Activated T-cell treated with anti-CD3 and anti-CD28 coated beads, Interleukin-2, amount 50 U/mL, for 24 hours (primary cell): Measurements from ENCODE around the gene EIF2AK3.
A peak's percentile ranks its signal among the peaks of the same experiment; 100 is the strongest.
"Not testable (repeated sequence)": the region's sequence is repeated elsewhere in the genome, so short reads cannot be mapped to it uniquely, and the experiment has no call there.

ENCODE experiments used
- DNase-seq: peaks from one replicate; pipeline ENCODE4 v3.0.0-alpha.2; 2020
- H3K27ac Mint-ChIP-seq: 2 replicates; pipeline ENCODE4 v1.8.0; 2020; ENCODE audit warnings: mild to moderate bottlenecking, mixed read lengths
- H3K27me3 Mint-ChIP-seq: 2 replicates; pipeline ENCODE4 v1.8.0; 2020; ENCODE audit warnings: mixed read lengths
- H3K36me3 Mint-ChIP-seq: 2 replicates; pipeline ENCODE4 v1.8.0; 2020; ENCODE audit warnings: low read depth, mixed read lengths
- H3K4me1 Mint-ChIP-seq: 2 replicates; pipeline ENCODE4 v1.8.0; 2020; ENCODE audit warnings: low read depth, mixed read lengths
- H3K4me3 Mint-ChIP-seq: 2 replicates; pipeline ENCODE4 v1.8.0; 2020; ENCODE audit warnings: mild to moderate bottlenecking, moderate library complexity, mixed read lengths
- H3K9me3 Mint-ChIP-seq: 2 replicates; pipeline ENCODE4 v1.8.0; 2020; ENCODE audit warnings: mixed read lengths

EIF2AK3 gene

GRCh38 chr2:88651646-88652045, 24.4 kb upstream of the EIF2AK3 start:
- Mint-ChIP-seq H3K36me3 (no peaks in the 10 kb centered on the region), H3K27ac (no peak overlapping the region), H3K9me3 (no peaks in the 10 kb centered on the region), H3K4me3 (no peak overlapping the region), H3K27me3 (no peaks in the 10 kb centered on the region), H3K4me1 (no peaks in the 10 kb centered on the region)
- no peak for DNase-seq

DNA sequence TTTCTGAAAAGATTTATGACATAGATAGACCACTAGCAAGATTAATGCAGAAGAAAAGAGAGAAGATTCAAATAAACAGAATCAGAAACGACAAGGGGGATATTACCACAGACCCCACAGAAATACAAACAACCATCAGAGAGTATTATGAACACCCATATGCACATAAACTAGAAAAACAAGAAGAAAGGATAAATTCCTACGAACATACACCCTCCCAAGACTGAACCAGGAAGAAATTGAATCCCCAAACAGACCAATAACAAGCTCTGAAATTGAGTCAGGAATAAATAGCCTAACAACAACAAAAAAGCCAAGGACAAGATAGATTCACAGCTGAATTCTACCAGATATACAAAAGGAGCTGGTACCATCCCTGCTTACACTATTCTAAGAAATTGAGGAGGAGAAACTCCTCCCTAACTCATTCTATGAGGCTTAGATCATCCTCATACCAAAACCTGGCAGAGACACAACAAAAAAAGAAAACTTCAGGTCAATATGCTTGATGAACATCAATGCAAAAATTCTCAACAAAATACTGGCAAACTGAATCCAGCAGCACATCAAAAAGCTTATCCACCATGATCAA, 18.1 kb upstream of the EIF2AK3 start:
- H3K36me3 Mint-ChIP-seq, H3K27ac Mint-ChIP-seq, H3K4me3 Mint-ChIP-seq, H3K9me3 Mint-ChIP-seq, H3K27me3 Mint-ChIP-seq, DNase-seq: not testable (repeated sequence)
- H3K4me1 Mint-ChIP-seq: peaks cover 14% of the 10 kb centered on the region

GRCh38 chr2:88642278-88642677, 15.0 kb upstream of the EIF2AK3 start:
- H3K36me3 Mint-ChIP-seq: no peaks in the 10 kb centered on the region
- H3K4me1 Mint-ChIP-seq: peaks cover 44% of the 10 kb centered on the region
- no peaks in the 10 kb centered on the region for H3K9me3 Mint-ChIP-seq
- DNase-seq: no peak
- no peak overlapping the region for H3K27ac Mint-ChIP-seq
- peaks cover 5% of the 10 kb centered on the region for H3K27me3 Mint-ChIP-seq
- no peak overlapping the region for H3K4me3 Mint-ChIP-seq

- no peak overlapping the region for H3K4me3 Mint-ChIP-seq
- H3K9me3 Mint-ChIP-seq: no peaks in the 10 kb centered on the region
- peaks cover 46% of the 10 kb centered on the region for H3K4me1 Mint-ChIP-seq
- peaks cover 8% of the 10 kb centered on the region for H3K27me3 Mint-ChIP-seq
- DNase-seq: no peak
- no peak overlapping the region for H3K27ac Mint-ChIP-seq
- no peaks in the 10 kb centered on the region for H3K36me3 Mint-ChIP-seq
Observed at GRCh38 chr2:88641330-88641729, 14.1 kb upstream of the EIF2AK3 start.

- H3K4me3 Mint-ChIP-seq: no peak overlapping the region
- peaks cover 8% of the 10 kb centered on the region for H3K27me3 Mint-ChIP-seq
- no peaks in the 10 kb centered on the region for H3K36me3 Mint-ChIP-seq
- no peak overlapping the region for H3K27ac Mint-ChIP-seq
- H3K9me3 Mint-ChIP-seq: no peaks in the 10 kb centered on the region
- no peak for DNase-seq
- peaks cover 40% of the 10 kb centered on the region for H3K4me1 Mint-ChIP-seq
Observed at GRCh38 chr2:88639865-88640264, 12.6 kb upstream of the EIF2AK3 start.

DNA sequence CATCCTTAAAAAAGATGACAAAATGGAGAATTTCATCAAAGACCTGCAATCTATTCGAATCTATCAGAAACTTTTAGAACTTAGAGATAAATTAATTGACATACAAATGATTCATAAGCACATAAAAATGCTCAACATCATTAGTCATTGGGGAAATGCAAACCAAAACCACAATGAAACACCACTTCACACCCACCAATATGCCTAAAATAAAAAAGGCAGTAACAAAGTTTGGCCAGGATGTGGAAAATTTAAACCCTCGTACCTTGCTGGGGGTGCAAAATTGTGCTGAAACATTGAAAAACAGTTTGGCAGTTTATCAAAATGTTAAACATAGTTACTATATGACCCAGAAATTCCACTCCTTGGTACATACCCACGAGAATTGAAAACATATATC, 11.5 kb upstream of the EIF2AK3 start:
- H3K36me3 Mint-ChIP-seq: no peaks in the 10 kb centered on the region
- no peak overlapping the region for H3K4me3 Mint-ChIP-seq
- DNase-seq: no peak
- H3K27ac Mint-ChIP-seq: peak overlapping the region; percentile 67
- no peaks in the 10 kb centered on the region for H3K9me3 Mint-ChIP-seq
- H3K4me1 Mint-ChIP-seq: peaks cover 34% of the 10 kb centered on the region
- peaks cover 8% of the 10 kb centered on the region for H3K27me3 Mint-ChIP-seq

DNA sequence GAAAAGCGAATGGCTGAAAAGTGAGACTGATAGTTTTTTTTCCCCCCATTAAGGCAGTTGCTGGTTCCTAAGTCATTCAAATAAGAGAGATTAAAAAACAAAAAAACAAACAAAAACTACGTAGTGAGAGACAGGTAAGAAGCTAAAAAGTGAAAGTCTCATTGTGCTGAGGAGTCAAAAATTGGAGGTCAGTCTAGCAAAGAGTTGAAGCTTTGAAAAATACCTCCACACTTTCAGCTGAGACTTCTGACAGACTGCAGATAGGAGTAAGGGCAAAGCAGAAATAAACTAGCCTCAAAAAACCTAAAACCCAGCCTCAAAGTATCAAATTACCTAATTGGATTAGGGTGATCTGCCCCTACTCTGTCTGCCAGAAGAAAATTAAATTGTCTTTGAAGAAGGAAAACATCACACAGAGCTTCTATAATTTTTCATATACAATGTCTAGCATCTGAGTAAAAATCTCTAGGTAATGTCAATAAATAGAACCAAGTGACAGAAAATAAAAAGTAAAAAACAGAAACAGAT, 10.9 kb upstream of the EIF2AK3 start:
- Mint-ChIP-seq H3K4me1 (peaks cover 34% of the 10 kb centered on the region), H3K27me3 (peaks cover 8% of the 10 kb centered on the region), H3K36me3 (no peaks in the 10 kb centered on the region), H3K27ac (peak overlapping the region; percentile 60), H3K9me3 (no peaks in the 10 kb centered on the region), H3K4me3 (peak overlapping the region; percentile 19)
- DNase-seq: no peak

- Mint-ChIP-seq H3K27ac (peak overlapping the region; percentile 51), H3K9me3 (no peaks in the 10 kb centered on the region), H3K4me3 (peak overlapping the region; percentile 19)
Observed at GRCh38 chr2:88637464-88637863, 10.2 kb upstream of the EIF2AK3 start.

GRCh38 chr2:88636026-88636425, 8.8 kb upstream of the EIF2AK3 start:
- Mint-ChIP-seq H3K4me1 (peaks cover 32% of the 10 kb centered on the region), H3K27me3 (peaks cover 8% of the 10 kb centered on the region), H3K27ac (no peak overlapping the region), H3K9me3 (no peaks in the 10 kb centered on the region), H3K36me3 (no peaks in the 10 kb centered on the region), H3K4me3 (no peak overlapping the region)
- no peak for DNase-seq

More at GRCh38 chr2:88637464-88637863, 10.2 kb upstream of the EIF2AK3 start:
- no peaks in the 10 kb centered on the region for H3K36me3 Mint-ChIP-seq
- peaks cover 32% of the 10 kb centered on the region for H3K4me1 Mint-ChIP-seq
- DNase-seq: no peak
- H3K27me3 Mint-ChIP-seq: peaks cover 8% of the 10 kb centered on the region

DNA sequence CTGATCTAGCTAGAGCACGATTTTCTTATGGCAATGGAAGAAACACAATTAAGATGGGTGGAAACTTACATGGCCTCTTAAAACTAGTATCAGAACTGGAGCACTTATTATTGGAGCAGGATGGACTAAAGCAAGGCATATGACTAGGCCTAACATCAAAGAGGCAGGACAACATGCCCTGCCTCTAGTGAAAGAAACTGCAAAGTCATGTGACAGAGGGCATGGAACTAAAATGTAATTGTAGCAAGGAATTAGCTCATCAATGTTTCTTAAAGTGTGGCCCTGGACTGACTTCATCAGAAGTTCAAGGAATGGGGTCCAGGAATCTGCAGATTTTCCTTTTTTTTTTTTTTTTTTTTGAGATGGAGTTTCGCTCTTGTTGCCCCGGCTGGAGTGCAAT, 5.3 kb upstream of the EIF2AK3 start:
- DNase-seq: no peak
- Mint-ChIP-seq H3K27me3 (peaks cover 3% of the 10 kb centered on the region), H3K36me3 (no peaks in the 10 kb centered on the region), H3K9me3 (no peaks in the 10 kb centered on the region), H3K4me3 (no peak overlapping the region), H3K4me1 (peaks cover 20% of the 10 kb centered on the region), H3K27ac (no peak overlapping the region)

GRCh38 chr2:88628571-88628939, 1.3 kb upstream of the EIF2AK3 start:
- no peaks in the 10 kb centered on the region for H3K9me3 Mint-ChIP-seq
- DNase-seq: no peak
- no peak overlapping the region for H3K4me3 Mint-ChIP-seq
- peaks cover 6% of the 10 kb centered on the region for H3K36me3 Mint-ChIP-seq
- H3K27ac Mint-ChIP-seq: no peak overlapping the region
- peaks cover 19% of the 10 kb centered on the region for H3K4me1 Mint-ChIP-seq
- no peaks in the 10 kb centered on the region for H3K27me3 Mint-ChIP-seq

GRCh38 chr2:88627856-88628570, 749 bp upstream of the EIF2AK3 start:
- H3K4me1 Mint-ChIP-seq: peaks cover 21% of the 10 kb centered on the region
- no peaks in the 10 kb centered on the region for H3K9me3 Mint-ChIP-seq
- no peak overlapping the region for H3K27ac Mint-ChIP-seq
- no peaks in the 10 kb centered on the region for H3K27me3 Mint-ChIP-seq
- H3K36me3 Mint-ChIP-seq: peaks cover 7% of the 10 kb centered on the region
- H3K4me3 Mint-ChIP-seq: no peak overlapping the region
- DNase-seq: peak; percentile 84

- no peaks in the 10 kb centered on the region for H3K9me3 Mint-ChIP-seq
- no peaks in the 10 kb centered on the region for H3K27me3 Mint-ChIP-seq
- peaks cover 29% of the 10 kb centered on the region for H3K4me1 Mint-ChIP-seq
- peak; percentile 71 for DNase-seq
- H3K36me3 Mint-ChIP-seq: peaks cover 13% of the 10 kb centered on the region
- peak overlapping the region; percentile 94 for H3K27ac Mint-ChIP-seq
- H3K4me3 Mint-ChIP-seq: peak overlapping the region; percentile 92
Observed at GRCh38 chr2:88626171-88627054, 851 bp downstream of the EIF2AK3 start.

GRCh38 chr2:88624477-88624876, 2.8 kb downstream of the EIF2AK3 start:
- H3K36me3 Mint-ChIP-seq: peaks cover 13% of the 10 kb centered on the region
- H3K27ac Mint-ChIP-seq: no peak overlapping the region
- H3K9me3 Mint-ChIP-seq: no peaks in the 10 kb centered on the region
- H3K27me3 Mint-ChIP-seq: no peaks in the 10 kb centered on the region
- H3K4me3 Mint-ChIP-seq: no peak overlapping the region
- peaks cover 37% of the 10 kb centered on the region for H3K4me1 Mint-ChIP-seq
- DNase-seq: no peak
